Measurements from ENCODE around the gene FGF5. TPM values are rescaled to one million over a fixed set of nuclear protein-coding genes. Genes with fewer than 3 reads are reported as not detected.

The FGF5 gene
- polyA plus RNA-seq (2013) = not detected

- peak in 2 of 3 donors; percentile 55 to 70 for DNase-seq
- H3K27ac ChIP-seq (ENCODE audit: insufficient read depth in 1 of 2, low read depth in 1 of 2, low read length in 2 of 2, poor library complexity in 1 of 2, severe bottlenecking in 2 of 2) = no peak within 1 kb of the TSS
- peaks cover 0 to 3% (median 0%) of the 10 kb centered on the region in 5 experiments for H3K9me3 ChIP-seq (ENCODE audit: control extremely low read depth in 1 of 5, control insufficient read depth in 4 of 5, insufficient read depth in 2 of 5, low read depth in 1 of 5, low read length in 4 of 5)
- no peaks in the 10 kb centered on the region for H3K36me3 ChIP-seq (ENCODE audit: control insufficient read depth in 4 of 4, insufficient read depth in 4 of 4, low read length in 3 of 4)
- H3K4me3 ChIP-seq (ENCODE audit: control insufficient read depth in 1 of 7, extremely low read depth in 1 of 7, insufficient read depth in 4 of 7, low read depth in 2 of 7, low read length in 6 of 7) = peak within 1 kb of the TSS; percentile 11 to 71 (median 60)
- H3K27me3 ChIP-seq (replicated peaks in 2 of 5; ENCODE audit: control insufficient read depth in 4 of 5, insufficient read depth in 5 of 5, low read length in 4 of 5) = peaks cover 12 to 94% (median 57%) of the 10 kb centered on the region in 5 experiments
- POLR2A ChIA-PET = no interaction called here
- WGBS (ENCODE audit: insufficient coverage) = 1% methylated on average over 36 of the region's 50 CpGs
- CTCF ChIA-PET = interaction anchor here (1.1 to 1.6 kb wide), 3 partner anchors 7 to 48 kb away, joined by 3 to 4 read pairs (median 3); no protein-coding TSS in a partner anchor
- peaks cover 5 to 33% (median 24%) of the 10 kb centered on the region in 4 experiments for H3K4me1 ChIP-seq (ENCODE audit: control extremely low read depth in 1 of 4, control insufficient read depth in 4 of 4, insufficient read depth in 4 of 4, low read length in 3 of 4)
These were observed at the start of gene FGF5 for GRCh38 chr4:80266253-80266901. Gene FGF5 (plus strand): TSS chr4:80266664. CDS start chr4:80266825, 161 bp downstream.

- CTCF ChIA-PET = interaction anchor here (1.1 to 3.5 kb wide), 10 partner anchors 12 to 1266 kb away, joined by 3 to 14 read pairs (median 4); partner anchors contain the start of gene FGF5
- WGBS (ENCODE audit: insufficient coverage) = 77% methylated on average over 1 of the region's 5 CpGs
- no peak for DNase-seq
- peaks cover 0 to 3% (median 0%) of the 10 kb centered on the region in 5 experiments for H3K27me3 ChIP-seq (replicated peaks in 2 of 5; ENCODE audit: control insufficient read depth in 4 of 5, insufficient read depth in 5 of 5, low read length in 4 of 5)
- POLR2A ChIA-PET = no interaction called here
- H3K9me3 ChIP-seq (ENCODE audit: control extremely low read depth in 1 of 5, control insufficient read depth in 4 of 5, insufficient read depth in 2 of 5, low read depth in 1 of 5, low read length in 4 of 5) = no peaks in the 10 kb centered on the region
- H3K4me3 ChIP-seq (ENCODE audit: control insufficient read depth in 1 of 7, extremely low read depth in 1 of 7, insufficient read depth in 4 of 7, low read depth in 2 of 7, low read length in 6 of 7) = no peak overlapping the region
- no peak overlapping the region for H3K27ac ChIP-seq (ENCODE audit: insufficient read depth in 1 of 2, low read depth in 1 of 2, low read length in 2 of 2, poor library complexity in 1 of 2, severe bottlenecking in 2 of 2)
- H3K36me3 ChIP-seq (ENCODE audit: control insufficient read depth in 4 of 4, insufficient read depth in 4 of 4, low read length in 3 of 4) = no peaks in the 10 kb centered on the region
- H3K4me1 ChIP-seq (ENCODE audit: control extremely low read depth in 1 of 4, control insufficient read depth in 4 of 4, insufficient read depth in 4 of 4, low read length in 3 of 4) = no peaks in the 10 kb centered on the region
These were observed 47.0 kb upstream of the FGF5 start for GRCh38 chr4:80219301-80220025.

DNA sequence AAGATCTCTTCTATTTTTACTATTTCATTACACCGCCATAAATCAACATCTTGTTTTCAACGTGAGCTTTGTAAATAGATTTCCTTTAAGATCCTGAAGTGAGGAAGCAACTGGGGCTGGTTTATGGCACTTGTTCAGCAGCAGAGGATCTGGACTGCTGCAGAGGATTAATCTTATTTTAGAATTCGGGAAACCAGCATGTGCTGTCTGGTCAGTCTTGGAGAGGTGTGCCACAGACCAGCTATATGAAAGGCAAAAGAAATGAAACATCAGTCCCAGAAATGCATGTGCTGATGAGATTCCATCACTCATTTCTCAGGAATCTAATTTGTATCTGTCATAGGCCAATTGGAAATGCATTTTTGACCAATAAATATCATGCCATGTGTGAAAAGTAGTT, 45.8 kb upstream of the FGF5 start:
- DNase-seq = no peak
- Histone ChIP-seq H3K27me3 (replicated peaks in 2 of 5; ENCODE audit: control insufficient read depth in 4 of 5, insufficient read depth in 5 of 5, low read length in 4 of 5) (peaks cover 0 to 3% (median 0%) of the 10 kb centered on the region in 5 experiments), H3K36me3 (ENCODE audit: control insufficient read depth in 4 of 4, insufficient read depth in 4 of 4, low read length in 3 of 4) (no peaks in the 10 kb centered on the region), H3K4me1 (ENCODE audit: control extremely low read depth in 1 of 4, control insufficient read depth in 4 of 4, insufficient read depth in 4 of 4, low read length in 3 of 4) (no peaks in the 10 kb centered on the region), H3K27ac (ENCODE audit: insufficient read depth in 1 of 2, low read depth in 1 of 2, low read length in 2 of 2, poor library complexity in 1 of 2, severe bottlenecking in 2 of 2) (no peak overlapping the region), H3K9me3 (ENCODE audit: control extremely low read depth in 1 of 5, control insufficient read depth in 4 of 5, insufficient read depth in 2 of 5, low read depth in 1 of 5, low read length in 4 of 5) (no peaks in the 10 kb centered on the region), H3K4me3 (ENCODE audit: control insufficient read depth in 1 of 7, extremely low read depth in 1 of 7, insufficient read depth in 4 of 7, low read depth in 2 of 7, low read length in 6 of 7) (no peak overlapping the region)
- WGBS (ENCODE audit: insufficient coverage) = 11% methylated on average over 2 of the region's 3 CpGs
- POLR2A ChIA-PET = no interaction called here
- CTCF ChIA-PET = interaction anchor here (0.6 to 3.5 kb wide), 14 partner anchors 8 to 832 kb away, joined by 3 to 14 read pairs (median 3); no protein-coding TSS in a partner anchor

- Histone ChIP-seq H3K36me3 (ENCODE audit: control insufficient read depth in 4 of 4, insufficient read depth in 4 of 4, low read length in 3 of 4) (no peaks in the 10 kb centered on the region), H3K9me3 (ENCODE audit: control extremely low read depth in 1 of 5, control insufficient read depth in 4 of 5, insufficient read depth in 2 of 5, low read depth in 1 of 5, low read length in 4 of 5) (no peaks in the 10 kb centered on the region), H3K27me3 (replicated peaks in 2 of 5; ENCODE audit: control insufficient read depth in 4 of 5, insufficient read depth in 5 of 5, low read length in 4 of 5) (peaks cover 0 to 3% (median 0%) of the 10 kb centered on the region in 5 experiments), H3K27ac (ENCODE audit: insufficient read depth in 1 of 2, low read depth in 1 of 2, low read length in 2 of 2, poor library complexity in 1 of 2, severe bottlenecking in 2 of 2) (no peak overlapping the region), H3K4me3 (ENCODE audit: control insufficient read depth in 1 of 7, extremely low read depth in 1 of 7, insufficient read depth in 4 of 7, low read depth in 2 of 7, low read length in 6 of 7) (no peak overlapping the region), H3K4me1 (ENCODE audit: control extremely low read depth in 1 of 4, control insufficient read depth in 4 of 4, insufficient read depth in 4 of 4, low read length in 3 of 4) (no peaks in the 10 kb centered on the region)
- CTCF ChIA-PET = interaction anchor here (1.0 to 3.5 kb wide), 8 partner anchors 8 to 831 kb away, joined by 3 to 14 read pairs (median 3); no protein-coding TSS in a partner anchor
- POLR2A ChIA-PET = interaction anchor here (0.6 kb wide), 1 partner anchor 162 kb away, joined by 5 read pairs; no protein-coding TSS in a partner anchor
- DNase-seq = peak in 2 of 3 donors; percentile 42 to 43
These were observed 45.3 kb upstream of the FGF5 start for GRCh38 chr4:80221161-80221560.

- ChIA-PET POLR2A (no interaction called here), CTCF (no interaction called here)
- Histone ChIP-seq H3K4me3 (ENCODE audit: control insufficient read depth in 1 of 7, extremely low read depth in 1 of 7, insufficient read depth in 4 of 7, low read depth in 2 of 7, low read length in 6 of 7) (no peak overlapping the region), H3K4me1 (ENCODE audit: control extremely low read depth in 1 of 4, control insufficient read depth in 4 of 4, insufficient read depth in 4 of 4, low read length in 3 of 4) (no peaks in the 10 kb centered on the region), H3K27ac (ENCODE audit: insufficient read depth in 1 of 2, low read depth in 1 of 2, low read length in 2 of 2, poor library complexity in 1 of 2, severe bottlenecking in 2 of 2) (no peak overlapping the region), H3K36me3 (ENCODE audit: control insufficient read depth in 4 of 4, insufficient read depth in 4 of 4, low read length in 3 of 4) (no peaks in the 10 kb centered on the region), H3K9me3 (ENCODE audit: control extremely low read depth in 1 of 5, control insufficient read depth in 4 of 5, insufficient read depth in 2 of 5, low read depth in 1 of 5, low read length in 4 of 5) (no peaks in the 10 kb centered on the region), H3K27me3 (replicated peaks in 2 of 5; ENCODE audit: control insufficient read depth in 4 of 5, insufficient read depth in 5 of 5, low read length in 4 of 5) (no peaks in the 10 kb centered on the region)
- no CpG with 5 or more reads among the region's 2 CpGs for WGBS (ENCODE audit: insufficient coverage)
- DNase-seq = peak in 2 of 3 donors; percentile 59 to 74
These were observed 40.9 kb upstream of the FGF5 start for GRCh38 chr4:80225595-80225994.

- Histone ChIP-seq H3K9me3 (ENCODE audit: control extremely low read depth in 1 of 5, control insufficient read depth in 4 of 5, insufficient read depth in 2 of 5, low read depth in 1 of 5, low read length in 4 of 5) (no peaks in the 10 kb centered on the region), H3K4me3 (ENCODE audit: control insufficient read depth in 1 of 7, extremely low read depth in 1 of 7, insufficient read depth in 4 of 7, low read depth in 2 of 7, low read length in 6 of 7) (no peak overlapping the region), H3K27ac (ENCODE audit: insufficient read depth in 1 of 2, low read depth in 1 of 2, low read length in 2 of 2, poor library complexity in 1 of 2, severe bottlenecking in 2 of 2) (no peak overlapping the region), H3K36me3 (ENCODE audit: control insufficient read depth in 4 of 4, insufficient read depth in 4 of 4, low read length in 3 of 4) (no peaks in the 10 kb centered on the region), H3K27me3 (replicated peaks in 2 of 5; ENCODE audit: control insufficient read depth in 4 of 5, insufficient read depth in 5 of 5, low read length in 4 of 5) (no peaks in the 10 kb centered on the region), H3K4me1 (ENCODE audit: control extremely low read depth in 1 of 4, control insufficient read depth in 4 of 4, insufficient read depth in 4 of 4, low read length in 3 of 4) (no peaks in the 10 kb centered on the region)
- WGBS (ENCODE audit: insufficient coverage) = 55% methylated on average over 2 of the region's 2 CpGs
- ChIA-PET CTCF (no interaction called here), POLR2A (no interaction called here)
- no peak for DNase-seq
These were observed 40.4 kb upstream of the FGF5 start for GRCh38 chr4:80226094-80226493.

GRCh38 chr4:80228460-80228859, 38.0 kb upstream of the FGF5 start:
- Histone ChIP-seq H3K27me3 (replicated peaks in 2 of 5; ENCODE audit: control insufficient read depth in 4 of 5, insufficient read depth in 5 of 5, low read length in 4 of 5) (no peaks in the 10 kb centered on the region), H3K27ac (ENCODE audit: insufficient read depth in 1 of 2, low read depth in 1 of 2, low read length in 2 of 2, poor library complexity in 1 of 2, severe bottlenecking in 2 of 2) (no peak overlapping the region), H3K9me3 (ENCODE audit: control extremely low read depth in 1 of 5, control insufficient read depth in 4 of 5, insufficient read depth in 2 of 5, low read depth in 1 of 5, low read length in 4 of 5) (no peaks in the 10 kb centered on the region), H3K36me3 (ENCODE audit: control insufficient read depth in 4 of 4, insufficient read depth in 4 of 4, low read length in 3 of 4) (no peaks in the 10 kb centered on the region), H3K4me1 (ENCODE audit: control extremely low read depth in 1 of 4, control insufficient read depth in 4 of 4, insufficient read depth in 4 of 4, low read length in 3 of 4) (no peaks in the 10 kb centered on the region), H3K4me3 (ENCODE audit: control insufficient read depth in 1 of 7, extremely low read depth in 1 of 7, insufficient read depth in 4 of 7, low read depth in 2 of 7, low read length in 6 of 7) (no peak overlapping the region)
- no peak for DNase-seq
- CTCF ChIA-PET = interaction anchor here (1.1 kb wide), 1 partner anchor 8 kb away, joined by 3 read pairs; no protein-coding TSS in a partner anchor
- POLR2A ChIA-PET = no interaction called here

Measured in common myeloid progenitor, CD34-positive (primary cell).